Endothelial cell of umbilical vein (primary cell): Measurements from ENCODE around the gene MYH10. TPM values are rescaled to one million over a fixed set of nuclear protein-coding genes. Genes with fewer than 3 reads are reported as not detected.

Experiments used
- BruUV-seq: library from RNA; stranded (reverse); fragments of 400-500 nt; replicated peaks from 2 replicates; lab custom pipeline; 2021; lab: Mats Ljungman, UMichigan
- CTCF ChIA-PET: fragments of 300-600, 350-600 bp; sonication (Branson Sonifier 250); formaldehyde crosslinking; loops from one replicate; lab custom pipeline; 2021; ENCODE audit warnings: antibody characterized with exemption, inconsistent platforms; lab: Charles Lee
- POLR2A ChIA-PET: fragments of 300-600, 350-600 bp; sonication (Branson Sonifier 250); formaldehyde crosslinking; loops from one replicate; lab custom pipeline; 2021; ENCODE audit warnings: antibody characterized with exemption, inconsistent platforms; lab: Charles Lee
- DNase-seq: peaks from one replicate; pipeline ENCODE4 v3.0.0-alpha.2; 2011; ENCODE audit warnings: low read depth, low spot score
- FAIRE-seq: peaks from 2 replicates; lab custom pipeline; 2011; peaks lifted over from hg19 to GRCh38; lab: Jason Lieb, UNC
- H2AFZ ChIP-seq: 2 replicates; pipeline ENCODE4 v1.6.0; 2012; ENCODE audit warnings: low read depth, low read length, control low read depth, inconsistent platforms
- H3K27ac ChIP-seq: 2 replicates; pipeline ENCODE4 v1.5.1; 2011; ENCODE audit warnings: low read depth, mild to moderate bottlenecking, control low read depth, low read length, moderate library complexity; ENCODE audit not compliant: insufficient read depth
- H3K27me3 ChIP-seq, 2 experiments: 2 replicates each; pipeline versions ENCODE4 v1.6.0 to v1.6.1; 2011; ENCODE audit warnings: low read length in 2 of 2, mixed read lengths in 1 of 2; ENCODE audit not compliant: control insufficient read depth in 2 of 2, insufficient read depth in 2 of 2
- H3K36me3 ChIP-seq, 2 experiments: 2 replicates in 1 of 2; 3 replicates in 1 of 2; pipeline ENCODE4 v1.5.1; 2011; ENCODE audit warnings: low read length in 2 of 2, mild to moderate bottlenecking in 1 of 2, moderate library complexity in 1 of 2; ENCODE audit not compliant: control insufficient read depth in 2 of 2, insufficient read depth in 2 of 2; ENCODE audit errors: extremely low read depth in 1 of 2
- H3K4me1 ChIP-seq: 3 replicates; pipeline ENCODE4 v1.5.1; 2011; ENCODE audit warnings: mild to moderate bottlenecking, low read length; ENCODE audit not compliant: control insufficient read depth, insufficient read depth; ENCODE audit errors: extremely low read depth
- H3K4me2 ChIP-seq: 2 replicates; pipeline ENCODE4 v1.6.1; 2011; ENCODE audit warnings: low read length, control low read depth, mixed read lengths; ENCODE audit not compliant: insufficient read depth
- H3K4me3 ChIP-seq, 3 experiments: fragments of 200-600 bp in 1 of 3; sonication (generic), shearing (Covaris generic) in 1 of 3; replicated peaks in 1 of 3; 2 replicates each; pipeline ENCODE4 v1.5.1; 2011 to 2016; ENCODE audit warnings: control low read depth in 3 of 3, low read length in 3 of 3, mild to moderate bottlenecking in 2 of 3, inconsistent platforms in 1 of 3, low read depth in 1 of 3, moderate library complexity in 1 of 3; ENCODE audit not compliant: insufficient read depth in 1 of 3
- H3K79me2 ChIP-seq: 2 replicates; pipeline ENCODE4 v1.6.0; 2012; ENCODE audit warnings: low read length, inconsistent platforms; ENCODE audit not compliant: control insufficient read depth, insufficient read depth
- H3K9ac ChIP-seq: replicated peaks from 2 replicates; pipeline ENCODE3; 2011; ENCODE audit warnings: low read length, control low read depth; ENCODE audit not compliant: insufficient read depth; ENCODE audit errors: extremely low read depth
- H3K9me1 ChIP-seq: replicated peaks from 3 replicates; pipeline ENCODE4 v1.6.0; 2011; ENCODE audit warnings: mild to moderate bottlenecking, low read length; ENCODE audit not compliant: control insufficient read depth, insufficient read depth; ENCODE audit errors: extremely low read depth
- H3K9me3 ChIP-seq: replicated peaks from 2 replicates; pipeline ENCODE4 v1.5.1; 2012; ENCODE audit warnings: low read length, inconsistent platforms; ENCODE audit not compliant: control insufficient read depth, insufficient read depth
- H4K20me1 ChIP-seq: replicated peaks from 2 replicates; pipeline ENCODE3; 2011; ENCODE audit warnings: mild to moderate bottlenecking, low read length; ENCODE audit not compliant: control insufficient read depth, insufficient read depth; ENCODE audit errors: extremely low read depth
- CTCF ChIP-seq, 2 donors: IDR thresholded peaks; 1 replicate in 1 of 2; 2 replicates in 1 of 2; pipeline ENCODE4 v1.5.1; 2011; ENCODE audit warnings: low read length in 2 of 2, mild to moderate bottlenecking in 2 of 2, moderate library complexity in 2 of 2, control low read depth in 1 of 2, inconsistent platforms in 1 of 2, low read depth in 1 of 2; ENCODE audit not compliant: insufficient read depth in 1 of 2; ENCODE audit errors: extremely low read depth in 1 of 2
- EZH2 ChIP-seq: IDR thresholded peaks from 2 replicates; pipeline ENCODE4 v1.6.1; 2012; ENCODE audit warnings: borderline replicate concordance, low read depth, mild to moderate bottlenecking, moderate library complexity, low read length, inconsistent platforms; ENCODE audit not compliant: severe bottlenecking
- FOS ChIP-seq: IDR thresholded peaks from 2 replicates; pipeline ENCODE4 v1.6.1; 2011; ENCODE audit warnings: mild to moderate bottlenecking, low read length, moderate library complexity, borderline replicate concordance; ENCODE audit not compliant: insufficient read depth
- GATA2 ChIP-seq: IDR thresholded peaks from 2 replicates; pipeline ENCODE4 v1.7.0; 2011; ENCODE audit warnings: low read depth, mild to moderate bottlenecking, moderate library complexity, mixed read lengths, low read length; ENCODE audit not compliant: insufficient read length, insufficient read depth
- JUN ChIP-seq: IDR thresholded peaks from 2 replicates; pipeline ENCODE4 v1.6.1; 2011; ENCODE audit warnings: borderline replicate concordance, low read depth; ENCODE audit not compliant: insufficient read length, insufficient read depth
- MYC ChIP-seq: IDR thresholded peaks from one replicate; pipeline ENCODE4 v1.6.1; 2011; ENCODE audit warnings: mild to moderate bottlenecking, low read depth, low read length
- POLR2A ChIP-seq: IDR thresholded peaks from 2 replicates; pipeline ENCODE4 v1.6.1; 2012; ENCODE audit warnings: low read depth, mild to moderate bottlenecking, control low read depth, low read length
- POLR2AphosphoS5 ChIP-seq: IDR thresholded peaks from 2 replicates; pipeline ENCODE4 v1.6.1; 2012; ENCODE audit warnings: low read depth, mild to moderate bottlenecking, control low read depth, low read length, moderate library complexity; ENCODE audit not compliant: insufficient read depth
- dilution Hi-C: fragments of 300-500 bp; cut with MboI; formaldehyde crosslinking; loops from one replicate; pipeline ENCODE4 v1.15.0; 2019; ENCODE audit warnings: low sequenced_read_pairs; ENCODE audit not compliant: extremely low pct_ligation_motif_present
- intact Hi-C: fragments of 100-400 bp; cut with micrococcal nuclease; formaldehyde crosslinking; loops from one replicate; pipeline ENCODE4 v1.10.0; 2022
- polyA plus RNA-seq, 4 experiments: library from polyadenylated mRNA; depleted of rRNA in 3 of 4; stranded (reverse) in 3 of 4; unstranded in 1 of 4; fragments of >200 nt; gene quantifications; 2 replicates each; pipeline versions ENCODE4 v1.2.1 to v1.2.3, GENCODE V29; 2011 to 2012; ENCODE audit warnings: missing spikeins in 1 of 4
- total RNA-seq: library from RNA; stranded (reverse); gene quantifications from 2 replicates; pipeline ENCODE4 v1.2.3, GENCODE V29; 2021
- TF ChIP-seq, protein P1 (sequence below): IDR thresholded peaks from 2 replicates; pipeline ENCODE4 v1.6.1; 2011; ENCODE audit not compliant: insufficient read depth, insufficient read length

The MYH10 gene
- total and polyA plus RNA-seq, 2 donors (not counting 3 experiments of a cell fraction or from before 2014, with no cell fraction given): 73.4 to 232 TPM

GRCh38 chr17:8441690-8442089 lies 188.8 kb downstream of the MYH10 start:
- FAIRE-seq (no peak), DNase-seq (peak; percentile 24)
- BruUV-seq: no TSS peak
- TF ChIP-seq POLR2AphosphoS5 (no peak), GATA2 (no peak), EZH2 (no peak), MYC (no peak), POLR2A (no peak), CTCF (IDR thresholded peaks at IDR 0.05; ENCODE audit: extremely low read depth in 1 of 2, insufficient read depth in 1 of 2, low read depth in 1 of 2, low read length in 2 of 2) (no peak), JUN (no peak), FOS (no peak)
- TF ChIP-seq, protein P1, sequence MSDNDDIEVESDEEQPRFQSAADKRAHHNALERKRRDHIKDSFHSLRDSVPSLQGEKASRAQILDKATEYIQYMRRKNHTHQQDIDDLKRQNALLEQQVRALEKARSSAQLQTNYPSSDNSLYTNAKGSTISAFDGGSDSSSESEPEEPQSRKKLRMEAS: no peak
- peak overlapping the region; percentile 23 for H3K4me2 ChIP-seq
- no peaks in the 10 kb centered on the region for H3K27me3 ChIP-seq
- dilution Hi-C loops (no loop called here), intact Hi-C loops (no loop called here)
- H3K9me3 ChIP-seq: no peaks in the 10 kb centered on the region
- no peaks in the 10 kb centered on the region for H3K9me1 ChIP-seq
- H2AFZ ChIP-seq: no peak overlapping the region
- no peak overlapping the region for H3K9ac ChIP-seq
- CTCF ChIA-PET: interaction anchor here (1.2 kb wide), 1 partner anchor 32 kb away, joined by 3 read pairs; no protein-coding TSS in a partner anchor
- POLR2A ChIA-PET: no interaction called here
- H3K79me2 ChIP-seq: peaks cover 83% of the 10 kb centered on the region
- H3K4me3 ChIP-seq: no peak overlapping the region
- H3K36me3 ChIP-seq: peaks cover 2 to 14% of the 10 kb centered on the region in 2 experiments
- H3K27ac ChIP-seq: no peak overlapping the region
- peaks cover 44% of the 10 kb centered on the region for H3K4me1 ChIP-seq
- peaks cover 5% of the 10 kb centered on the region for H4K20me1 ChIP-seq
